DND-41 (cell line): Measurements from ENCODE around the gene SNCA.

ENCODE experiments used
- EZH2 ChIP-seq: IDR thresholded peaks from 3 replicates; pipeline ENCODE4 v1.6.1; 2012; ENCODE audit warnings: borderline replicate concordance, low read depth, mild to moderate bottlenecking, moderate library complexity, low read length, inconsistent platforms; ENCODE audit not compliant: severe bottlenecking
- TF ChIP-seq, protein P1 (sequence below): IDR thresholded peaks from 2 replicates; pipeline ENCODE4 v1.5.1; 2012; ENCODE audit warnings: borderline replicate concordance, low read length, moderate library complexity, mild to moderate bottlenecking; ENCODE audit not compliant: poor library complexity, severe bottlenecking; ENCODE audit errors: extremely low read depth

DNA sequence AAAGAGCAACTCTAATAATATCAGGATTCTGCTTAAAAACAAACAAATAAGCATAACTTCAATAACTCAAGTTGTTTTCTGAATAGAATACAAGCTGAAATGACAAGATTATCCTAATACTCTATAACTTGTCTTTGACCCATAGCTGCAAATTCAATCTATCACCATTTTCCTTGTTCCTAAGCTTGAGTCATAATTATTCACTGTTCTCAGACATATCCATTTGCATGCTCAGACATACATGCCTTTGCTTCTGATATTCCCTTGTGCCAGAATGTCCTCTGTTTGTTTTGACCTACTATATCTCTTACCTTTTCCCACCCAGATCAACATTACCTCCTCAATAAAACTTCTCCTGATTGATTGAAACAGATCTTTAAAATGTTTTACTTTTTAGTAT is 109.7 kb downstream of the SNCA start:
- TF ChIP-seq, protein P1, sequence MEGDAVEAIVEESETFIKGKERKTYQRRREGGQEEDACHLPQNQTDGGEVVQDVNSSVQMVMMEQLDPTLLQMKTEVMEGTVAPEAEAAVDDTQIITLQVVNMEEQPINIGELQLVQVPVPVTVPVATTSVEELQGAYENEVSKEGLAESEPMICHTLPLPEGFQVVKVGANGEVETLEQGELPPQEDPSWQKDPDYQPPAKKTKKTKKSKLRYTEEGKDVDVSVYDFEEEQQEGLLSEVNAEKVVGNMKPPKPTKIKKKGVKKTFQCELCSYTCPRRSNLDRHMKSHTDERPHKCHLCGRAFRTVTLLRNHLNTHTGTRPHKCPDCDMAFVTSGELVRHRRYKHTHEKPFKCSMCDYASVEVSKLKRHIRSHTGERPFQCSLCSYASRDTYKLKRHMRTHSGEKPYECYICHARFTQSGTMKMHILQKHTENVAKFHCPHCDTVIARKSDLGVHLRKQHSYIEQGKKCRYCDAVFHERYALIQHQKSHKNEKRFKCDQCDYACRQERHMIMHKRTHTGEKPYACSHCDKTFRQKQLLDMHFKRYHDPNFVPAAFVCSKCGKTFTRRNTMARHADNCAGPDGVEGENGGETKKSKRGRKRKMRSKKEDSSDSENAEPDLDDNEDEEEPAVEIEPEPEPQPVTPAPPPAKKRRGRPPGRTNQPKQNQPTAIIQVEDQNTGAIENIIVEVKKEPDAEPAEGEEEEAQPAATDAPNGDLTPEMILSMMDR: no peak
- TF ChIP-seq EZH2: no peak
